ENCODE data around the gene MT1A. TPM values are rescaled to one million over a fixed set of nuclear protein-coding genes. Genes with fewer than 3 reads are reported as not detected.

The MT1A gene
- total and polyA plus RNA-seq, 2 donors = 1.2 to 285 TPM

DNA sequence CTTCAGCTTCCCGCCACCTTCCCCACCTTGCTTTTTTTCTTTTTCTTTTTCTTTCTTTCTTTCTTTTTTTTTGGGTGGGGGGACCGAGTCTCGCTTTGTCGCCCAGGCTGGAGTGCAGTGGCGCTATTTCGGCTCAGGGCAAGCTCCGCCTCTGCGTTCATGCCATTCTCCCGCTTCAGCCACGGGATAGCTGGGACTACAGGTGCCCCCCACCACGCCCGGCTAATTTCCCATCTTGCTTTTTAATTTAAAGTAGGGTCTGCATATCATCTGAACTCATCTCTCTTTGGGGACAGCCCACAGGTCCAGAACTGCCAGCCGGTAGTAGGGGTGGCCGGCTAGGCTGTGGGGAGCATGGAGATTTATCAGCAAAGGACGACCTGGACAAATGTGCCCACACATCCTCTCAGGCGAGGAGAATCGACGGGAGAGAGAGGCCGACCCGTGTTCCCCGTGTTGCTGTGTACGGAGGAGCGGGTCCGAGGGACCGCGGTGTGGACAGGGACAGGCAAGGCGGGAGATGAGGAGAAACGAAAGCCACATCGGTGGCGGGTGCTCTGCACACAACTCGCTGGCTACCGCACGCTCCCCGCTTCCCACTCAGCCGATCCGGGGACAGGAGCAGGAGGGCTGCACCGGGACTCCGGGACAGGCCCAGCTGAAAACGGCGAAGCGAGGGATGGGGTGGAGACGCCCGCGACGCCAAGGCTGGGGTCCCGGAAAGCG is 3.6 kb upstream of the MT1A start:
- WGBS = 8% methylated on average over 47 of the region's 47 CpGs
- Histone ChIP-seq H3K36me3 (ENCODE audit: control insufficient read depth in 2 of 2, insufficient read depth in 2 of 2, low read length in 1 of 2) (no peaks in the 10 kb centered on the region), H3K27ac (ENCODE audit: low read depth in 1 of 2, low read length in 1 of 2) (no peak overlapping the region), H3K9me3 (ENCODE audit: control insufficient read depth in 2 of 2, insufficient read depth in 1 of 2, low read length in 1 of 2) (no peaks in the 10 kb centered on the region), H3K27me3 (ENCODE audit: control insufficient read depth in 2 of 2, insufficient read depth in 1 of 2, low read length in 1 of 2) (peaks cover 74 to 99% of the 10 kb centered on the region in 2 donors), H3K4me1 (ENCODE audit: control insufficient read depth in 2 of 2, insufficient read depth in 2 of 2, low read length in 2 of 2) (peaks cover 3 to 9% of the 10 kb centered on the region in 2 donors), H3K4me3 (ENCODE audit: low read length in 2 of 2) (no peak overlapping the region)
- no peak for DNase-seq (ENCODE audit: low read depth in 6 of 9, low spot score in 9 of 9)

- Histone ChIP-seq H3K4me3 (ENCODE audit: low read length in 2 of 2) (no peak overlapping the region), H3K4me1 (ENCODE audit: control insufficient read depth in 2 of 2, insufficient read depth in 2 of 2, low read length in 2 of 2) (peaks cover 3 to 9% of the 10 kb centered on the region in 2 donors), H3K27me3 (ENCODE audit: control insufficient read depth in 2 of 2, insufficient read depth in 1 of 2, low read length in 1 of 2) (peaks cover 70 to 99% of the 10 kb centered on the region in 2 donors), H3K36me3 (ENCODE audit: control insufficient read depth in 2 of 2, insufficient read depth in 2 of 2, low read length in 1 of 2) (no peaks in the 10 kb centered on the region), H3K27ac (ENCODE audit: low read depth in 1 of 2, low read length in 1 of 2) (no peak overlapping the region), H3K9me3 (ENCODE audit: control insufficient read depth in 2 of 2, insufficient read depth in 1 of 2, low read length in 1 of 2) (no peaks in the 10 kb centered on the region)
- no peak for DNase-seq (ENCODE audit: low read depth in 6 of 9, low spot score in 9 of 9)
- WGBS = 3% methylated on average over 40 of the region's 40 CpGs
Measured at GRCh38 chr16:56635441-56635967, 3.0 kb upstream of the MT1A start.

- Histone ChIP-seq H3K4me1 (ENCODE audit: control insufficient read depth in 2 of 2, insufficient read depth in 2 of 2, low read length in 2 of 2) (peaks cover 3 to 9% of the 10 kb centered on the region in 2 donors), H3K27ac (ENCODE audit: low read depth in 1 of 2, low read length in 1 of 2) (no peak overlapping the region), H3K4me3 (ENCODE audit: low read length in 2 of 2) (no peak overlapping the region), H3K9me3 (ENCODE audit: control insufficient read depth in 2 of 2, insufficient read depth in 1 of 2, low read length in 1 of 2) (no peaks in the 10 kb centered on the region), H3K27me3 (ENCODE audit: control insufficient read depth in 2 of 2, insufficient read depth in 1 of 2, low read length in 1 of 2) (peaks cover 69 to 99% of the 10 kb centered on the region in 2 donors), H3K36me3 (ENCODE audit: control insufficient read depth in 2 of 2, insufficient read depth in 2 of 2, low read length in 1 of 2) (no peaks in the 10 kb centered on the region)
- WGBS = 18% methylated on average over 9 of the region's 9 CpGs
- DNase-seq (ENCODE audit: low read depth in 6 of 9, low spot score in 9 of 9) = no peak
Measured at GRCh38 chr16:56636616-56637413, 1.7 kb upstream of the MT1A start.

- no peak overlapping the region for H3K4me3 ChIP-seq (ENCODE audit: low read length in 2 of 2)
- no peaks in the 10 kb centered on the region for H3K36me3 ChIP-seq (ENCODE audit: control insufficient read depth in 2 of 2, insufficient read depth in 2 of 2, low read length in 1 of 2)
- peaks cover 10 to 19% of the 10 kb centered on the region in 2 donors for H3K4me1 ChIP-seq (ENCODE audit: control insufficient read depth in 2 of 2, insufficient read depth in 2 of 2, low read length in 2 of 2)
- H3K9me3 ChIP-seq (ENCODE audit: control insufficient read depth in 2 of 2, insufficient read depth in 1 of 2, low read length in 1 of 2) = no peaks in the 10 kb centered on the region
- WGBS = 62% methylated on average over 1 of the region's 1 CpG
- no peak for DNase-seq (ENCODE audit: low read depth in 6 of 9, low spot score in 9 of 9)
- no peak overlapping the region for H3K27ac ChIP-seq (ENCODE audit: low read depth in 1 of 2, low read length in 1 of 2)
- H3K27me3 ChIP-seq (ENCODE audit: control insufficient read depth in 2 of 2, insufficient read depth in 1 of 2, low read length in 1 of 2) = peaks cover 73 to 99% of the 10 kb centered on the region in 2 donors
Measured at GRCh38 chr16:56639045-56639444, 579 bp downstream of the MT1A start.

GRCh38 chr16:56640076-56640475 is 1.6 kb downstream of the MT1A start:
- Histone ChIP-seq H3K4me3 (ENCODE audit: low read length in 2 of 2) (no peak overlapping the region), H3K4me1 (ENCODE audit: control insufficient read depth in 2 of 2, insufficient read depth in 2 of 2, low read length in 2 of 2) (peaks cover 10 to 19% of the 10 kb centered on the region in 2 donors), H3K27me3 (ENCODE audit: control insufficient read depth in 2 of 2, insufficient read depth in 1 of 2, low read length in 1 of 2) (peaks cover 74 to 99% of the 10 kb centered on the region in 2 donors), H3K27ac (ENCODE audit: low read depth in 1 of 2, low read length in 1 of 2) (no peak overlapping the region), H3K36me3 (ENCODE audit: control insufficient read depth in 2 of 2, insufficient read depth in 2 of 2, low read length in 1 of 2) (no peaks in the 10 kb centered on the region), H3K9me3 (ENCODE audit: control insufficient read depth in 2 of 2, insufficient read depth in 1 of 2, low read length in 1 of 2) (no peaks in the 10 kb centered on the region)
- WGBS = 99% methylated on average over 1 of the region's 1 CpG
- DNase-seq (ENCODE audit: low read depth in 6 of 9, low spot score in 9 of 9) = no peak

DNA sequence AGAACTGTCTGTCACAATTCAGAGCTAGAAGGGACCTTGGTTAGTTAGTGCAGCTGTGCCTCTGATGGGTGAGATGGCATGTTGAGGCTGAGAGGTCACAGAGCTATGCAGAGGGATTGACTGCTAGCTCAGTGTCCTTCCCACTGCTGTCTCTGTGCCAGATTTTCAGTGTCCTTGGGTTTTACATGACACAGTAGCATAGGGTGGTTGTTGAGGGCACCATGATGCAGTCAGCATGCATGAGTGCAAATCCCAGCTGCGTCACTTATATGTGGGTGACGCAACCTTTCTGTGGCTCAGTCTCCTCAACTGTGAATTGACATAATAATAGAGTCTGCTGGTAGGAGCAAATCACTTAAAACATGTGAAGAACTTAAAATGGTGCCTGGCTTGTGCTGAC is 2.7 kb downstream of the MT1A start:
- Histone ChIP-seq H3K27ac (ENCODE audit: low read depth in 1 of 2, low read length in 1 of 2) (no peak overlapping the region), H3K4me3 (ENCODE audit: low read length in 2 of 2) (no peak overlapping the region), H3K27me3 (ENCODE audit: control insufficient read depth in 2 of 2, insufficient read depth in 1 of 2, low read length in 1 of 2) (peaks cover 74 to 99% of the 10 kb centered on the region in 2 donors), H3K36me3 (ENCODE audit: control insufficient read depth in 2 of 2, insufficient read depth in 2 of 2, low read length in 1 of 2) (no peaks in the 10 kb centered on the region), H3K4me1 (ENCODE audit: control insufficient read depth in 2 of 2, insufficient read depth in 2 of 2, low read length in 2 of 2) (peaks cover 7 to 15% of the 10 kb centered on the region in 2 donors), H3K9me3 (ENCODE audit: control insufficient read depth in 2 of 2, insufficient read depth in 1 of 2, low read length in 1 of 2) (no peaks in the 10 kb centered on the region)
- DNase-seq (ENCODE audit: low read depth in 6 of 9, low spot score in 9 of 9) = no peak
- 97% methylated on average over 2 of the region's 2 CpGs for WGBS

- WGBS = 5% methylated on average over 42 of the region's 42 CpGs
- H3K27ac ChIP-seq (ENCODE audit: low read depth in 1 of 2, low read length in 1 of 2) = no peak overlapping the region
- H3K4me1 ChIP-seq (ENCODE audit: control insufficient read depth in 2 of 2, insufficient read depth in 2 of 2, low read length in 2 of 2) = peaks cover 7 to 10% of the 10 kb centered on the region in 2 donors
Measured at GRCh38 chr16:56643080-56643778, 4.8 kb downstream of the MT1A start.

DNA sequence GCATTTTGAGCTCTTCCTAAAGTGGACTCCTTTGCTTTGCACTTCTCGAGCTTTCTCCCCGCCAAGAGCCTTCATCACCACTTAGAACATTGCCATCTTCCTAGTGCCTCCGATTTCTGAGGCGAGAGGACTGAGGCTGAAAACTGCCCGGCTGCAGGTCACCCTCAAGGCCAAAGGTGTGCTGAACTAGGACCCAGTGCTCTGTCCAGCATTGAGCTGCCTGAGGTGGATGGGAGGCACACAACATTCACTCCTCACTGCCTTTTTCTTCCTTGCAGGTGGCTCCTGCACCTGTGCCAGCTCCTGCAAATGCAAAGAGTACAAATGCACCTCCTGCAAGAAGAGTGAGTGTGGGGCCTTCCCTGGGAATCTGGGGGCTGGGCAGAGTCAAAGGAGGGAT is 5.4 kb downstream of the MT1A start:
- no peaks in the 10 kb centered on the region for H3K9me3 ChIP-seq (ENCODE audit: control insufficient read depth in 2 of 2, insufficient read depth in 1 of 2, low read length in 1 of 2)
- no peak for DNase-seq (ENCODE audit: low read depth in 6 of 9, low spot score in 9 of 9)
- H3K27me3 ChIP-seq (ENCODE audit: control insufficient read depth in 2 of 2, insufficient read depth in 1 of 2, low read length in 1 of 2) = peaks cover 86 to 100% of the 10 kb centered on the region in 2 donors
- no peaks in the 10 kb centered on the region for H3K36me3 ChIP-seq (ENCODE audit: control insufficient read depth in 2 of 2, insufficient read depth in 2 of 2, low read length in 1 of 2)
- peaks cover 7 to 10% of the 10 kb centered on the region in 2 donors for H3K4me1 ChIP-seq (ENCODE audit: control insufficient read depth in 2 of 2, insufficient read depth in 2 of 2, low read length in 2 of 2)
- H3K4me3 ChIP-seq (ENCODE audit: low read length in 2 of 2) = no peak overlapping the region
- H3K27ac ChIP-seq (ENCODE audit: low read depth in 1 of 2, low read length in 1 of 2) = no peak overlapping the region
- WGBS = 51% methylated on average over 5 of the region's 5 CpGs

More at GRCh38 chr16:56643080-56643778, 4.8 kb downstream of the MT1A start:
- DNase-seq (ENCODE audit: low read depth in 6 of 9, low spot score in 9 of 9) = peak in 2 of 9 donors; percentile 32 to 51
- H3K9me3 ChIP-seq (ENCODE audit: control insufficient read depth in 2 of 2, insufficient read depth in 1 of 2, low read length in 1 of 2) = no peaks in the 10 kb centered on the region
- peak overlapping the region in 1 of 2 donors; percentile 13 for H3K4me3 ChIP-seq (ENCODE audit: low read length in 2 of 2)
- H3K27me3 ChIP-seq (ENCODE audit: control insufficient read depth in 2 of 2, insufficient read depth in 1 of 2, low read length in 1 of 2) = peaks cover 86 to 100% of the 10 kb centered on the region in 2 donors
- no peaks in the 10 kb centered on the region for H3K36me3 ChIP-seq (ENCODE audit: control insufficient read depth in 2 of 2, insufficient read depth in 2 of 2, low read length in 1 of 2)
